ENCODE data around the gene HPS5.

HPS5 gene

DNA sequence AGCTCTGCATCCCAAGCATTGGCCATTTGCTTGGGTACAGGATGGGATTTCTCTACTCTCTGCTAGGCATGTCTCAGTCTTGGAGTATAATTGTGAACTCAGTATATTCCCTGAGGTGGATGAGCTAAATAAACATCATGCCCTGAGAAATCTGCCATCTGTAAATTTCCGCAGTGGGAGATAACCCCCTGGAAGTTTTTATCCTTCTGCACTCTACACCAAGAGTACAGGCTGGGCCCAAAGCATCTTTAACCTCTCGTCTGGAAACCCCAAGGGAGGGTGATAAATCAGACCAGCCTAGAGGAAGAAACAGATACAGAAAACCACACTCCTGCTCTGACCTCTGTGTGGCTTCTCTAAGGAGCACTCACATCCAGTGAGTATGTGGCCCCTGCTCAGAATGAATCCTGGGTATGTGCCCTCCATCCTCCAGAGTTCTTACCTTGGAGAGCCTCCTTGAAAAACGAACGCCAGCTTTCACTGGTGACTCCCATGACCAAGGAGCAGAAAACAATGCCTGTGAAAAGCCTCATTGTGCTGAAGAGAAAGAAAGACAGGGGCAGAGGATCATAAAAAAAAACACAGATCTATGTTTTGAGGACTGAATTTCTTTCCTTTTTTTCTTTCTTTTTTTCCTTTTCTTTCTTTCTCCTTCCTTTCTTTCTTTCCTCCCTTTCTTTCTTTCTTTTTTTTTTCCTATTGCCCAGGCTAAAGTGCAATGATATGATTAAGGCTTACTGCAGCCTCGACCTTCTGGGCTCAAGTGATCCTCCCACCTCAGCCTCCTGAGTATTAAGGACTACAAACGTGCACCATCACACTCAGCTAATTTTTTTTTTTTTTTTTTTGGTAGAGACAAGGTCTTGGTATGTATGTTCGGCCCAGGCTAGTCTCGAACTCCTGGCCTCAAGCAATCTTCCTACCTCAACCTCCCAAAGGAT is 86.3 kb downstream of the HPS5 start:
- no peak for DNase-seq (ENCODE audit: low spot score)

DNA sequence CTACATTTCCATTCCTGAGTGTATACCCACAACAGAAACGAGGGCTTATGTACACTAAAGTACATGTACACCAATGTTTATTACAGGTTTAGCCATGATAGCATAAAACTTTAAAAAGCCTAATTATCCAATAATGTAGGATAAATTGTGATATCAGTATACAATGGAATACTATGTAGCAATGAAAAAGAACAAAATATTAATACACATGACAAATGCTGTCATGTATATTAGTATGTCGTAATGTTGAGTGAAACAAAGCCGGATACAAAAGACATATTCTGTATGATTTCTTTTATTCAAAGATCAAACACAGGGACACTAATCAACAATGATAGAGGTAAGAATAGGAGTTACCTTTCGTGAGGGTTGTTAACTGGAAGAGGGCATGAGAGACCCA is 88.0 kb downstream of the HPS5 start:
- no peak for DNase-seq (ENCODE audit: low spot score)

DNA sequence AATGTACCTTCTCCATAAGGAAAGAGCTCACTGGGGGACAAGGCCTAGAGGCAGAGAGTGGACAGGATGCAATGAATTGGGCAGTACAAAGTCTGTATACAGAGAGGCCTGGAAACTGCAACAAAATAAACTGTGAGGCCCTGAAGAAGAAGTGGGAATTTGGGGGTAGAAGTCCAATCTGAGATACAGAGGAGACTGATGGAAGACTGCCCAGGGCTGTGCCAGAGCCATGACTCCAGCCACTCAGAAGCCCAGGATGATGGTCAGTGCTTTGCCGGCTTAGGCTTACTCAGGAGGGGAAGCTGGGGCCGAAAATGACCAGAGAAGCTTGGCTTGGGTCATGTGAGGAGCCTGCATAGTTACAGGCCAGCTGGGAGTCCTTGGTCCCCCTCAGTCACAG is 91.1 kb downstream of the HPS5 start:
- no peak for DNase-seq (ENCODE audit: low spot score)

DNA sequence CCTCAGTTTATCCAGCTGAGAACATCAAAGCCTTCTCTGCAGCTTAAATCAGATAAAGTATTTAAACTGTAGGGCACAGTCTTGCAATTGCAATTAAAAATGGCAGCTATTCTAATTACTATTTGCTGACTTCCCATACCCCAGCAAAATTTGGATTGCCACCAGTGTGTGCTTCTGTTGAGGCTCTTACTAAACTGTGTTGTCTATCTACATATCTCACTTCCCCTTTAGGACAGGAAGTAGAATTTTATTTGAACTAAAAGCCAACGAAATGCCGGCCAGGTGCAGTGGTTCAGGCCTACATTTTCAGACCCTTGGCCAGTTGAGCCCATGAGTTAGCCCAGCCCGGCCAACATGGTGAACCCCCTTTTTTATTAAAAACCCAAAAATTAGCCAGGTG is 92.4 kb downstream of the HPS5 start:
- no peak for DNase-seq (ENCODE audit: low spot score)
